HepG2 (cell line): ENCODE measurements around the gene SCN9A. TPM values are rescaled to one million over a fixed set of nuclear protein-coding genes. Genes with fewer than 3 reads are reported as not detected.

Source experiments
- ARNTL ChIP-seq: sonication (generic); formaldehyde crosslinking; IDR thresholded peaks from 2 replicates; pipeline ENCODE4 v1.4.0; 2020; ENCODE audit warnings: mild to moderate bottlenecking, missing genetic modification reagents
- ATF7-NPFF ChIP-seq: sonication (generic); formaldehyde crosslinking; IDR thresholded peaks from 2 replicates; pipeline ENCODE4 v1.8.1; 2023; ENCODE audit warnings: mild to moderate bottlenecking, low read depth, missing genetic modification reagents, moderate library complexity
- MLLT10 ChIP-seq: sonication (generic); formaldehyde crosslinking; IDR thresholded peaks from 2 replicates; pipeline ENCODE4 v1.4.0; 2020; ENCODE audit warnings: missing genetic modification reagents
- REL ChIP-seq: sonication (generic); formaldehyde crosslinking; conservative IDR thresholded peaks from 2 replicates; pipeline ENCODE4 v1.8.0; 2022; ENCODE audit warnings: mild to moderate bottlenecking, missing genetic modification reagents, moderate library complexity
- SIX4 ChIP-seq: sonication (generic); formaldehyde crosslinking; IDR thresholded peaks from 2 replicates; pipeline ENCODE4 v1.4.0; 2020; ENCODE audit warnings: missing genetic modification reagents
- SYNCRIP ChIP-seq: fragments of 200-400 bp; formaldehyde crosslinking; IDR thresholded peaks from 2 replicates; pipeline ENCODE4 v1.6.1; 2018; ENCODE audit warnings: mild to moderate bottlenecking, low read depth, low read length; ENCODE audit not compliant: insufficient read depth
- ZBTB1 ChIP-seq: sonication (generic); formaldehyde crosslinking; IDR thresholded peaks from 2 replicates; pipeline ENCODE4 v1.4.0; 2020; ENCODE audit warnings: missing genetic modification reagents, borderline replicate concordance
- ZC3H13 ChIP-seq: sonication (generic); formaldehyde crosslinking; IDR thresholded peaks from 2 replicates; pipeline ENCODE4 v1.8.1; 2023; ENCODE audit warnings: mild to moderate bottlenecking, missing genetic modification reagents, moderate library complexity
- ZNF614 ChIP-seq: IDR thresholded peaks from 2 replicates; pipeline ENCODE4 v1.6.1; 2018; ENCODE audit warnings: missing biosample characterization, missing genetic modification reagents, inconsistent platforms, borderline replicate concordance
- ZNF709 ChIP-seq: sonication (generic); formaldehyde crosslinking; IDR thresholded peaks from 2 replicates; pipeline ENCODE4 v1.5.0; 2020; ENCODE audit warnings: mild to moderate bottlenecking, missing genetic modification reagents
- polyA plus RNA-seq, 8 experiments: library from polyadenylated mRNA; depleted of rRNA in 3 of 8; stranded (reverse) in 7 of 8; unstranded in 1 of 8; fragments of >200 nt; fragmentation: Illumina TruSeq in 4 of 8; extraction: Trizol in 4 of 8; gene quantifications; 2 replicates each; pipeline versions ENCODE4 v1.2.1 to v1.2.3, GENCODE V29; 2011 to 2016; ENCODE audit warnings: low read depth in 4 of 8, missing spikeins in 1 of 8, mixed read lengths in 1 of 8; ENCODE audit not compliant: insufficient read depth in 1 of 8
- total RNA-seq, 5 experiments: library from RNA; depleted of rRNA; stranded (reverse); fragments of >200 nt; fragmentation: Illumina TruSeq; extraction: Trizol; gene quantifications; 2 replicates each; pipeline ENCODE4 v1.2.3, GENCODE V29; 2016; ENCODE audit warnings: low read depth in 1 of 5
- TF ChIP-seq, protein P1 (sequence below): IDR thresholded peaks from 2 replicates; pipeline ENCODE4 v1.6.1; 2016; ENCODE audit warnings: low read depth, missing genetic modification reagents, missing compliant biosample characterization
- TF ChIP-seq, protein P2 (sequence below): IDR thresholded peaks from 2 replicates; pipeline ENCODE4 v1.6.1; 2016
- TF ChIP-seq, protein P3 (sequence below): sonication (generic); formaldehyde crosslinking; conservative IDR thresholded peaks from 2 replicates; pipeline ENCODE4 v1.8.1; 2023; ENCODE audit warnings: missing genetic modification reagents
- TF ChIP-seq, protein P4 (sequence below): sonication (generic); formaldehyde crosslinking; IDR thresholded peaks from 2 replicates; pipeline ENCODE4 v1.8.1; 2023; ENCODE audit warnings: mild to moderate bottlenecking, missing genetic modification reagents
- TF ChIP-seq, protein P5 (sequence below): sonication (generic); formaldehyde crosslinking; IDR thresholded peaks from 2 replicates; pipeline ENCODE4 v1.9.0; 2021; ENCODE audit warnings: missing genetic modification reagents, borderline replicate concordance
- TF ChIP-seq, protein P6 (sequence below): IDR thresholded peaks from 2 replicates; pipeline ENCODE4 v1.6.1; 2018; ENCODE audit warnings: missing genetic modification reagents

Gene SCN9A
- total and polyA plus RNA-seq, 2 of the 13 experiments (the other 11 are each of a cell fraction or from before 2014, with no cell fraction given), result 15.3 to 24.3 TPM

DNA sequence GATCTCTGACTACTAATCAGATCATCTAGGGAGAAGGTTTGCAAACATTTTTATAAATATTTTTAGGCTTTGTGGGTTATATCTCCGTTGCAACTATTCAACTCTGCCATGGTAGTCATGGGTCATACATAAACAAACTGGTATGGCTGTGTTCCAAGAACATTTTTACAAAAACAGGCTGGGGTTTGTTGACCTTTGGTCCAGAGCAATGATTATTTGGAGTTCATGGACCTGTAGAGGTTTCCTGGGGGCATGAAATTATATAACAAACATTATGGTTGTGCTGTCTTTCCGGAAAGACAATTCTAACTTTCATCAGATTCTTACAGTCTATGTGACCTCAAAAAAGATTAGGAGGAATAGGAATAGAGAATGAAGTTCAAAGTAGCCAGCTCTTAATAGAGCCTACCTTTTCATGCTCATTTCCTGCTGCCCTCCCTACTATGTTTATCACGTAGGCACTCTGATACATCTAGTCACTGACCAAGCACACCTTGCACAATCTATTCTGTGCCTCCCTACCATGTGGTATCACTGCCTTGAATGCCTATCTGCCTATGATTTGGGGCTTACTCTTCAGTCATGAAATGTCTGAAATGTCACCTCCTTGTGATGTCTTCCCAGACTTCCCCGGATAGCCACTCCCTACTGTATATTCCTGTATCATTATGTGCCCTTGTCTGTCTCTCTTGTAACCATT is 145.6 kb downstream of the SCN9A start (continued):
- TF ChIP-seq, protein P1, sequence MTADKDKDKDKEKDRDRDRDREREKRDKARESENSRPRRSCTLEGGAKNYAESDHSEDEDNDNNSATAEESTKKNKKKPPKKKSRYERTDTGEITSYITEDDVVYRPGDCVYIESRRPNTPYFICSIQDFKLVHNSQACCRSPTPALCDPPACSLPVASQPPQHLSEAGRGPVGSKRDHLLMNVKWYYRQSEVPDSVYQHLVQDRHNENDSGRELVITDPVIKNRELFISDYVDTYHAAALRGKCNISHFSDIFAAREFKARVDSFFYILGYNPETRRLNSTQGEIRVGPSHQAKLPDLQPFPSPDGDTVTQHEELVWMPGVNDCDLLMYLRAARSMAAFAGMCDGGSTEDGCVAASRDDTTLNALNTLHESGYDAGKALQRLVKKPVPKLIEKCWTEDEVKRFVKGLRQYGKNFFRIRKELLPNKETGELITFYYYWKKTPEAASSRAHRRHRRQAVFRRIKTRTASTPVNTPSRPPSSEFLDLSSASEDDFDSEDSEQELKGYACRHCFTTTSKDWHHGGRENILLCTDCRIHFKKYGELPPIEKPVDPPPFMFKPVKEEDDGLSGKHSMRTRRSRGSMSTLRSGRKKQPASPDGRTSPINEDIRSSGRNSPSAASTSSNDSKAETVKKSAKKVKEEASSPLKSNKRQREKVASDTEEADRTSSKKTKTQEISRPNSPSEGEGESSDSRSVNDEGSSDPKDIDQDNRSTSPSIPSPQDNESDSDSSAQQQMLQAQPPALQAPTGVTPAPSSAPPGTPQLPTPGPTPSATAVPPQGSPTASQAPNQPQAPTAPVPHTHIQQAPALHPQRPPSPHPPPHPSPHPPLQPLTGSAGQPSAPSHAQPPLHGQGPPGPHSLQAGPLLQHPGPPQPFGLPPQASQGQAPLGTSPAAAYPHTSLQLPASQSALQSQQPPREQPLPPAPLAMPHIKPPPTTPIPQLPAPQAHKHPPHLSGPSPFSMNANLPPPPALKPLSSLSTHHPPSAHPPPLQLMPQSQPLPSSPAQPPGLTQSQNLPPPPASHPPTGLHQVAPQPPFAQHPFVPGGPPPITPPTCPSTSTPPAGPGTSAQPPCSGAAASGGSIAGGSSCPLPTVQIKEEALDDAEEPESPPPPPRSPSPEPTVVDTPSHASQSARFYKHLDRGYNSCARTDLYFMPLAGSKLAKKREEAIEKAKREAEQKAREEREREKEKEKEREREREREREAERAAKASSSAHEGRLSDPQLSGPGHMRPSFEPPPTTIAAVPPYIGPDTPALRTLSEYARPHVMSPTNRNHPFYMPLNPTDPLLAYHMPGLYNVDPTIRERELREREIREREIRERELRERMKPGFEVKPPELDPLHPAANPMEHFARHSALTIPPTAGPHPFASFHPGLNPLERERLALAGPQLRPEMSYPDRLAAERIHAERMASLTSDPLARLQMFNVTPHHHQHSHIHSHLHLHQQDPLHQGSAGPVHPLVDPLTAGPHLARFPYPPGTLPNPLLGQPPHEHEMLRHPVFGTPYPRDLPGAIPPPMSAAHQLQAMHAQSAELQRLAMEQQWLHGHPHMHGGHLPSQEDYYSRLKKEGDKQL (CRISPR knock-in tag), result peak; percentile 73
- TF ChIP-seq, protein P2, sequence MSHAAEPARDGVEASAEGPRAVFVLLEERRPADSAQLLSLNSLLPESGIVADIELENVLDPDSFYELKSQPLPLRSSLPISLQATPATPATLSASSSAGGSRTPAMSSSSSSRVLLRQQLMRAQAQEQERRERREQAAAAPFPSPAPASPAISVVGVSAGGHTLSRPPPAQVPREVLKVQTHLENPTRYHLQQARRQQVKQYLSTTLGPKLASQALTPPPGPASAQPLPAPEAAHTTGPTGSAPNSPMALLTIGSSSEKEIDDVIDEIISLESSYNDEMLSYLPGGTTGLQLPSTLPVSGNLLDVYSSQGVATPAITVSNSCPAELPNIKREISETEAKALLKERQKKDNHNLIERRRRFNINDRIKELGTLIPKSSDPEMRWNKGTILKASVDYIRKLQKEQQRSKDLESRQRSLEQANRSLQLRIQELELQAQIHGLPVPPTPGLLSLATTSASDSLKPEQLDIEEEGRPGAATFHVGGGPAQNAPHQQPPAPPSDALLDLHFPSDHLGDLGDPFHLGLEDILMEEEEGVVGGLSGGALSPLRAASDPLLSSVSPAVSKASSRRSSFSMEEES, result peak; percentile 81
- TF ChIP-seq ZNF709 (CRISPR knock-in tag), result peak; percentile 24; the same call in 1 of the 2 replicates
- TF ChIP-seq MLLT10, result no peak
- TF ChIP-seq REL (CRISPR knock-in tag), result no peak
- TF ChIP-seq ZNF614 (CRISPR knock-in tag), result peak; percentile 90
- TF ChIP-seq, protein P3, sequence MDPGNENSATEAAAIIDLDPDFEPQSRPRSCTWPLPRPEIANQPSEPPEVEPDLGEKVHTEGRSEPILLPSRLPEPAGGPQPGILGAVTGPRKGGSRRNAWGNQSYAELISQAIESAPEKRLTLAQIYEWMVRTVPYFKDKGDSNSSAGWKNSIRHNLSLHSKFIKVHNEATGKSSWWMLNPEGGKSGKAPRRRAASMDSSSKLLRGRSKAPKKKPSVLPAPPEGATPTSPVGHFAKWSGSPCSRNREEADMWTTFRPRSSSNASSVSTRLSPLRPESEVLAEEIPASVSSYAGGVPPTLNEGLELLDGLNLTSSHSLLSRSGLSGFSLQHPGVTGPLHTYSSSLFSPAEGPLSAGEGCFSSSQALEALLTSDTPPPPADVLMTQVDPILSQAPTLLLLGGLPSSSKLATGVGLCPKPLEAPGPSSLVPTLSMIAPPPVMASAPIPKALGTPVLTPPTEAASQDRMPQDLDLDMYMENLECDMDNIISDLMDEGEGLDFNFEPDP (CRISPR knock-in tag), result no peak
- TF ChIP-seq ARNTL (CRISPR knock-in tag), result peak; percentile 65; the same call in 1 of the 2 replicates
- no peak for TF ChIP-seq ZBTB1 (CRISPR knock-in tag)
- TF ChIP-seq ATF7-NPFF (CRISPR knock-in tag), result no peak
- TF ChIP-seq, protein P4, sequence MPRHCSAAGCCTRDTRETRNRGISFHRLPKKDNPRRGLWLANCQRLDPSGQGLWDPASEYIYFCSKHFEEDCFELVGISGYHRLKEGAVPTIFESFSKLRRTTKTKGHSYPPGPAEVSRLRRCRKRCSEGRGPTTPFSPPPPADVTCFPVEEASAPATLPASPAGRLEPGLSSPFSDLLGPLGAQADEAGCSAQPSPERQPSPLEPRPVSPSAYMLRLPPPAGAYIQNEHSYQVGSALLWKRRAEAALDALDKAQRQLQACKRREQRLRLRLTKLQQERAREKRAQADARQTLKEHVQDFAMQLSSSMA (CRISPR knock-in tag), result no peak
- no peak for TF ChIP-seq ZC3H13 (CRISPR knock-in tag)
- TF ChIP-seq SYNCRIP, result no peak
- TF ChIP-seq SIX4 (CRISPR knock-in tag), result peak; percentile 39; the same call in 1 of the 2 replicates
- TF ChIP-seq, protein P5, sequence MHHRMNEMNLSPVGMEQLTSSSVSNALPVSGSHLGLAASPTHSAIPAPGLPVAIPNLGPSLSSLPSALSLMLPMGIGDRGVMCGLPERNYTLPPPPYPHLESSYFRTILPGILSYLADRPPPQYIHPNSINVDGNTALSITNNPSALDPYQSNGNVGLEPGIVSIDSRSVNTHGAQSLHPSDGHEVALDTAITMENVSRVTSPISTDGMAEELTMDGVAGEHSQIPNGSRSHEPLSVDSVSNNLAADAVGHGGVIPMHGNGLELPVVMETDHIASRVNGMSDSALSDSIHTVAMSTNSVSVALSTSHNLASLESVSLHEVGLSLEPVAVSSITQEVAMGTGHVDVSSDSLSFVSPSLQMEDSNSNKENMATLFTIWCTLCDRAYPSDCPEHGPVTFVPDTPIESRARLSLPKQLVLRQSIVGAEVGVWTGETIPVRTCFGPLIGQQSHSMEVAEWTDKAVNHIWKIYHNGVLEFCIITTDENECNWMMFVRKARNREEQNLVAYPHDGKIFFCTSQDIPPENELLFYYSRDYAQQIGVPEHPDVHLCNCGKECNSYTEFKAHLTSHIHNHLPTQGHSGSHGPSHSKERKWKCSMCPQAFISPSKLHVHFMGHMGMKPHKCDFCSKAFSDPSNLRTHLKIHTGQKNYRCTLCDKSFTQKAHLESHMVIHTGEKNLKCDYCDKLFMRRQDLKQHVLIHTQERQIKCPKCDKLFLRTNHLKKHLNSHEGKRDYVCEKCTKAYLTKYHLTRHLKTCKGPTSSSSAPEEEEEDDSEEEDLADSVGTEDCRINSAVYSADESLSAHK, result no peak
- TF ChIP-seq, protein P6, sequence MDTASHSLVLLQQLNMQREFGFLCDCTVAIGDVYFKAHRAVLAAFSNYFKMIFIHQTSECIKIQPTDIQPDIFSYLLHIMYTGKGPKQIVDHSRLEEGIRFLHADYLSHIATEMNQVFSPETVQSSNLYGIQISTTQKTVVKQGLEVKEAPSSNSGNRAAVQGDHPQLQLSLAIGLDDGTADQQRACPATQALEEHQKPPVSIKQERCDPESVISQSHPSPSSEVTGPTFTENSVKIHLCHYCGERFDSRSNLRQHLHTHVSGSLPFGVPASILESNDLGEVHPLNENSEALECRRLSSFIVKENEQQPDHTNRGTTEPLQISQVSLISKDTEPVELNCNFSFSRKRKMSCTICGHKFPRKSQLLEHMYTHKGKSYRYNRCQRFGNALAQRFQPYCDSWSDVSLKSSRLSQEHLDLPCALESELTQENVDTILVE (CRISPR knock-in tag), result peak; percentile 85
